VCaP (cell line): ENCODE measurements around the gene SLC6A6.

Source experiments
- H3K27ac ChIP-seq: fragments of 450-650 bp; 2 replicates; pipeline ENCODE4 v1.5.1; 2017
- TF ChIP-seq, protein P1 (sequence below): fragments of 450-650 bp; conservative IDR thresholded peaks from 2 replicates; pipeline ENCODE4 v1.5.1; 2017; ENCODE audit warnings: mild to moderate bottlenecking, moderate library complexity

SLC6A6 gene

DNA sequence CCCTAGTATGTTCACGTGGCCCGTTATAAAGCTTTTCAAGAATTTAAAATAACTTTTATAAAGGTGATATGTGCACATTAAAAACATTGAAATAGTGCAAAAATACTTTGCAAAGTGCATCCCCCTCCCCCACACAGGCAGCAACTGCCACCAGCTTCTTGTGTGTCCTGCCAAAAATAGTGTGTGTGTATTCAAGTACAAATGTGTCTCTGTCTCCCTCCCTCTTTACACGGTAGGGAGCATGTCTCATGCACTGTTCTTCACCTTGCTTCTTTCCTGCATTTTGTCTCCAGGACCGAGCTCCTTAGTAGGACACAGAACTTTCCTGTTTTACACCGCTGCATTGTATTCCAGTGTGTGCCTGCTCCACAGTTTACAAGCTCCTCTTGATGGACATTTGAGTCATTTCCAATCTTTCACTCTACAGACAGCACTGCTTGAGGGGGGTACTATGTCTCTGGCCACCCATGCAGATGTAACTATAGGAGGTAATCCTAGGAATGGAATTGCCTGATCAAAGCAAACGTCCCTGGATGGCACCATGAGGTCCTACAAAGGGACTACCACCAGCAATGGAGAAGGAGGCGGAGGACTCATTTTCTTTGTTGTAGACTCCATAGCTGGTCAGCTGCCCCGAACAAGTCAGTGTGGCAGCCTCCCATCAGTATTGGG is 52.4 kb downstream of the SLC6A6 start:
- H3K27ac ChIP-seq = no peak overlapping the region
- TF ChIP-seq, protein P1, sequence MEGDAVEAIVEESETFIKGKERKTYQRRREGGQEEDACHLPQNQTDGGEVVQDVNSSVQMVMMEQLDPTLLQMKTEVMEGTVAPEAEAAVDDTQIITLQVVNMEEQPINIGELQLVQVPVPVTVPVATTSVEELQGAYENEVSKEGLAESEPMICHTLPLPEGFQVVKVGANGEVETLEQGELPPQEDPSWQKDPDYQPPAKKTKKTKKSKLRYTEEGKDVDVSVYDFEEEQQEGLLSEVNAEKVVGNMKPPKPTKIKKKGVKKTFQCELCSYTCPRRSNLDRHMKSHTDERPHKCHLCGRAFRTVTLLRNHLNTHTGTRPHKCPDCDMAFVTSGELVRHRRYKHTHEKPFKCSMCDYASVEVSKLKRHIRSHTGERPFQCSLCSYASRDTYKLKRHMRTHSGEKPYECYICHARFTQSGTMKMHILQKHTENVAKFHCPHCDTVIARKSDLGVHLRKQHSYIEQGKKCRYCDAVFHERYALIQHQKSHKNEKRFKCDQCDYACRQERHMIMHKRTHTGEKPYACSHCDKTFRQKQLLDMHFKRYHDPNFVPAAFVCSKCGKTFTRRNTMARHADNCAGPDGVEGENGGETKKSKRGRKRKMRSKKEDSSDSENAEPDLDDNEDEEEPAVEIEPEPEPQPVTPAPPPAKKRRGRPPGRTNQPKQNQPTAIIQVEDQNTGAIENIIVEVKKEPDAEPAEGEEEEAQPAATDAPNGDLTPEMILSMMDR = no peak

GRCh38 chr3:14455571-14456317 is 53.3 kb downstream of the SLC6A6 start:
- H3K27ac ChIP-seq = no peak overlapping the region

DNA sequence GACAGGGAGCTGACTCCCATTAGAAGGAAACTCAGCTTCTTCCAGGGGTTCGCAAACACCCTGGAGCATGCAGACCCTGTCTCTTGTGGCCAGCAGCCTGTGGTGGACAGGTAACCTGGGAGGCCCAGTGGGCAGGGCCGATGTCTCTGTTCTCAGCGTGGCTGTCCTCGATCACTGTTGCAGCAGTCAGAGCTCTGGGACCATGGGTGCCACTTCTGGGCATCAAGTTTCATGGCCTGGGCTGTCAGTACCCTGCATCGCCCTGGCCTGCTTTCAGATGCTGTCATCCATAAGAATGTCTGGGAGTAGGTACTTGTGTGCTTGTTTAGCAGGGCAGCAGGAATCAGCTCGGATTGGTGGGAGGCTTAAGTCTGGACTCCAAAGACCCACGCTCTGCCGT is 54.4 kb downstream of the SLC6A6 start:
- TF ChIP-seq, protein P1 = no peak

More at GRCh38 chr3:14455571-14456317, 53.3 kb downstream of the SLC6A6 start:
- TF ChIP-seq, protein P1 = no peak

GRCh38 chr3:14457481-14457880 is 55.1 kb downstream of the SLC6A6 start:
- TF ChIP-seq, protein P1 = no peak
- no peak overlapping the region for H3K27ac ChIP-seq

More for the DNA sequence above, 54.4 kb downstream of the SLC6A6 start:
- no peak overlapping the region for H3K27ac ChIP-seq

GRCh38 chr3:14457999-14458398 is 55.6 kb downstream of the SLC6A6 start:
- no peak overlapping the region for H3K27ac ChIP-seq
- TF ChIP-seq, protein P1 = no peak

DNA sequence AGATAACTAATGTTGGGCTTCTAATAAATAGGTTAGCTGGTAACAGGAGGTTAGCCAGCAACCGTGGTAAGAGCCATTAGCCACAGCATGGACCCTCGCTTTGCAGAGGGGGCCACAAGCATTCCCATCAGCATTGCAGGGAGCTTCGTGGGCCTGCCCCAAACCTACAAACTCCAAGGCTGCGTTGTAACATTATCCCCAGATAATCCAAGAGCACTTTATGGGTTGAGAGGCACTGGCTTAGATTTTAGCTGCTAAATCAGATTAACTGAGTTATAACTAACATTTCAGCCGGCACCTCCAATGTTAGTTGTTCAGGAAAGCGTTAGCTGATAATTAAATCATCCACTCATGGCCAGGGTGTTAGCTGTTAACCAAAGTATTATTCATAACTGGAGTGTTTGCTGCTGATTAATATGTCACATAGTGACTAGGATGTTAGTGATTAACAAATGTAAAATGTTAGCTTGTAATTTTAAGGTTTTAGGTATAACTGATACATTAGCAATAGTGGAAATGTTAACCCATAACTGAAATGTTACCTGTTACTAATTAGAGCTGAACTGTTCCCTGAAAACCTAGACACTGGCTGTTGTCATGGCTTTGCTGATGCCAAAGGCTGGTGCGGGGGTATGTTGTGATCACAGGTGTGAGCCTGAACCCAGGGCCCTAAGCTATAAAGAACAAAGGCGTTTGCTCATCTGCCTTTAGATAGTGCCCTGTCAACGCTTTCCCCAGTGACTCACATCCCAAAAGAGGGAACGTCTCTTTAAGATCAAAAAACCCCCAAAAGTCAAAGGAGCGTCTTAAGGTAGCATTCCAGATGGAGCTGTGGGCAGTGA is 56.2 kb downstream of the SLC6A6 start:
- no peak overlapping the region for H3K27ac ChIP-seq
- TF ChIP-seq, protein P1 = no peak

DNA sequence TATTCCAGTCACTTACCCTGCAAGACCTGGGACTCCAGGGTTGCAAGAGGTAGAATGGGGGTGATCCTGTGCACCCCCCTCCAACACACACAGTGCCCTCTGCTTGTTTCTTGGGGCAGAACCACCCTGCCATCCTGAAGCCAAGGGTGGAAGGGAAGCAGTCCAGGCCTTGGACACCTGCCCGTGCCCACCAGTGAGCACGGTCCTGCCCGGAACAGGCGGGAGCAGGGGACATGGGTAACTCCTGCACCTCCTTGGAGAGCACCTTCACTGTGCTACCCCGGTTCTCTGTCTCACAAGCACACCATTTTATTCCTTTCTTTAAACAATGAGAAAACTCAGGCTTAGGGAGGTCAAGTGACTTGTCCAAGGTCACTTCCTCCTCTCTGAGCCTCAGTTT is 57.0 kb downstream of the SLC6A6 start:
- H3K27ac ChIP-seq = no peak overlapping the region
- TF ChIP-seq, protein P1 = no peak
